ENCODE data around the gene DLD.
"Not testable (repeated sequence)": the region's sequence is repeated elsewhere in the genome, so short reads cannot be mapped to it uniquely, and the experiment has no call there.

Gene DLD

GRCh38 chr7:107917763-107918651 is 27.0 kb downstream of the DLD start:
- no peak for DNase-seq (ENCODE audit: low read depth in 2 of 2)

- DNase-seq (ENCODE audit: low read depth in 2 of 2), result no peak
Measured at GRCh38 chr7:107918948-107919347, 28.0 kb downstream of the DLD start.

GRCh38 chr7:107920048-107920772 is 29.2 kb downstream of the DLD start:
- no peak for DNase-seq (ENCODE audit: low read depth in 2 of 2)

GRCh38 chr7:107921826-107922225 is 30.8 kb downstream of the DLD start:
- not testable (repeated sequence) for DNase-seq (ENCODE audit: low read depth in 2 of 2)

GRCh38 chr7:107922886-107923285 is 31.9 kb downstream of the DLD start:
- no peak for DNase-seq (ENCODE audit: low read depth in 2 of 2)

GRCh38 chr7:107924841-107925504 is 34.0 kb downstream of the DLD start:
- DNase-seq (ENCODE audit: low read depth in 2 of 2), result no peak

GRCh38 chr7:107926481-107926880 is 35.5 kb downstream of the DLD start:
- DNase-seq (ENCODE audit: low read depth in 2 of 2), result no peak

GRCh38 chr7:107931740-107932515 is 40.9 kb downstream of the DLD start:
- DNase-seq (ENCODE audit: low read depth in 2 of 2), result no peak

GRCh38 chr7:107932805-107933204 is 41.8 kb downstream of the DLD start:
- no peak for DNase-seq (ENCODE audit: low read depth in 2 of 2)

GRCh38 chr7:107933386-107934013 is 42.5 kb downstream of the DLD start:
- DNase-seq (ENCODE audit: low read depth in 2 of 2), result no peak

- no peak for DNase-seq (ENCODE audit: low read depth in 2 of 2)
Measured at GRCh38 chr7:107934991-107935770, 44.2 kb downstream of the DLD start.

GRCh38 chr7:107936312-107936711 is 45.3 kb downstream of the DLD start:
- no peak for DNase-seq (ENCODE audit: low read depth in 2 of 2)

- no peak for DNase-seq (ENCODE audit: low read depth in 2 of 2)
Measured at GRCh38 chr7:107937531-107937930, 46.5 kb downstream of the DLD start.

GRCh38 chr7:107938456-107939250 is 47.7 kb downstream of the DLD start:
- no peak for DNase-seq (ENCODE audit: low read depth in 2 of 2)

GRCh38 chr7:107939573-107940489 is 48.8 kb downstream of the DLD start:
- no peak for DNase-seq (ENCODE audit: low read depth in 2 of 2)

GRCh38 chr7:107940951-107941350 is 50.0 kb downstream of the DLD start:
- no peak for DNase-seq (ENCODE audit: low read depth in 2 of 2)

- no peak for DNase-seq (ENCODE audit: low read depth in 2 of 2)
Measured at GRCh38 chr7:107943018-107943417, 52.0 kb downstream of the DLD start.

GRCh38 chr7:107944411-107945169 is 53.6 kb downstream of the DLD start:
- DNase-seq (ENCODE audit: low read depth in 2 of 2), result no peak

All from stimulated activated CD4-positive, alpha-beta T cell treated with anti-CD3 and anti-CD28 coated beads, Interleukin-15, amount 100 ng/mL, for 48 hours (primary cell).